Osteocyte (in vitro differentiated cells): Measurements from ENCODE around the gene CAMSAP1. TPM values are rescaled to one million over a fixed set of nuclear protein-coding genes. Genes with fewer than 3 reads are reported as not detected.

Experiments
- DNase-seq: peaks from one replicate; pipeline ENCODE4 v3.0.0; 2021; ENCODE audit warnings: mixed read lengths; ENCODE audit not compliant: unreplicated experiment; ENCODE audit errors: extremely low spot score
- H3K27ac Mint-ChIP-seq: one replicate; pipeline ENCODE4 v1.8.0; 2021; ENCODE audit warnings: mild to moderate bottlenecking, mixed read lengths; ENCODE audit not compliant: unreplicated experiment
- H3K27me3 Mint-ChIP-seq: one replicate; pipeline ENCODE4 v1.8.0; 2021; ENCODE audit warnings: mixed read lengths; ENCODE audit not compliant: unreplicated experiment
- H3K36me3 Mint-ChIP-seq: one replicate; pipeline ENCODE4 v1.8.0; 2021; ENCODE audit warnings: mixed read lengths; ENCODE audit not compliant: unreplicated experiment
- H3K4me1 Mint-ChIP-seq: one replicate; pipeline ENCODE4 v1.8.0; 2021; ENCODE audit warnings: mixed read lengths; ENCODE audit not compliant: unreplicated experiment
- H3K4me3 Mint-ChIP-seq: one replicate; pipeline ENCODE4 v1.8.0; 2021; ENCODE audit warnings: mild to moderate bottlenecking, moderate library complexity, mixed read lengths; ENCODE audit not compliant: unreplicated experiment
- H3K9me3 Mint-ChIP-seq: one replicate; pipeline ENCODE4 v1.8.0; 2021; ENCODE audit warnings: mixed read lengths; ENCODE audit not compliant: unreplicated experiment
- CTCF ChIP-seq: fragments of 200-600 bp; sonication (generic); IDR thresholded peaks from 2 replicates; pipeline ENCODE4 v1.5.0; 2021; ENCODE audit warnings: antibody characterized with exemption, mild to moderate bottlenecking, moderate library complexity
- total RNA-seq: library from RNA; stranded (reverse); gene quantifications from 2 replicates; pipeline ENCODE4 v1.2.1, GENCODE V29; 2021

CAMSAP1 gene
- total RNA-seq, 1 donor from 2014 or later, result 34.4 TPM

- Mint-ChIP-seq H3K4me3 (no peak overlapping the region), H3K9me3 (no peaks in the 10 kb centered on the region), H3K4me1 (peaks cover 2% of the 10 kb centered on the region), H3K36me3 (no peaks in the 10 kb centered on the region), H3K27me3 (no peaks in the 10 kb centered on the region), H3K27ac (no peak overlapping the region)
- no peak for DNase-seq
- TF ChIP-seq CTCF, result no peak
Observed at GRCh38 chr9:135793221-135794056, 113.9 kb downstream of the CAMSAP1 start.

GRCh38 chr9:135792268-135793128 is 114.8 kb downstream of the CAMSAP1 start:
- H3K4me1 Mint-ChIP-seq, result no peaks in the 10 kb centered on the region
- no peak overlapping the region for H3K4me3 Mint-ChIP-seq
- no peak for DNase-seq
- no peaks in the 10 kb centered on the region for H3K36me3 Mint-ChIP-seq
- no peaks in the 10 kb centered on the region for H3K9me3 Mint-ChIP-seq
- H3K27ac Mint-ChIP-seq, result no peak overlapping the region
- TF ChIP-seq CTCF, result no peak
- no peaks in the 10 kb centered on the region for H3K27me3 Mint-ChIP-seq

DNA sequence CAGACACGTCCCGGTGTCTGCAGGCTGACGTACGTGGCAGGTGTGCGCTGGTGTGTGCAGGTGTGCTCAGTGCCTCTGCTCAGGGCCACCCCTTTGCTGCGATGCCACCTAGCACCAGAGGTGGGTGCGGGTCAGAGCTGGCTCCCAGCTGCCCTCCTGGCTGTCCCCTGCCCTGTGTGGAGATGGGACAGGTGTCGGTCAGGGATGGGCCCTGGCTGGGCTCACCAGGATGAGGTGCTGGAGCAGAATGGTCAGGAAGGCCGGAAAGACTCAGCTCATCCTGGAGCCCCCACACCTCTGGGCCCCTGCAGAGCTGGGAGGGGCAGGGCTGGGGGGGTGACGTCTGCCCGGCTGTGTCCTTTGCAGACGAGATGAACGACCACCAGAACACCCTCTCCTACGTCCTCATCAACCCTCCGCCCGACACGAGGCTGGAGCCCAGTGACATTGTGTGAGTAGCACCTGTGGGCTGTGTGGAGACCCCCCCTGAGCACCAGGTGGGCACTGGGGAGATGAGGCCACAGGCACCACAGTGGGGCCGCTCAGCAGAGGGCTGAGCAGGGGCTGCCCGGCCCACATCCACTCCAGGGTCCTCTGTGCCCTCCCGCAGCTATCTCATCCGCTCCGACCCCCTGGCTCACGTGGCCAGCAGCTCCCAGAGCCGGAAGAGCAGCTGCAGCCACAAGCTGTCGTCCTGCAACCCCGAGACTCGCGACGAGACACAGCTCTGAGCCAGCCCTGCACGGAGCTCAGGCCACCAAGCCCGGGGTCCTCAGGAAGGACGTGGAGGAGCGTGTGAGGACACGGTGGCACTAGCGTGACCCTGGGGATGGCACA is 115.7 kb downstream of the CAMSAP1 start:
- H3K4me1 Mint-ChIP-seq, result no peaks in the 10 kb centered on the region
- no peaks in the 10 kb centered on the region for H3K9me3 Mint-ChIP-seq
- no peak for DNase-seq
- TF ChIP-seq CTCF, result no peak
- H3K36me3 Mint-ChIP-seq, result no peaks in the 10 kb centered on the region
- H3K4me3 Mint-ChIP-seq, result no peak overlapping the region
- no peak overlapping the region for H3K27ac Mint-ChIP-seq
- no peaks in the 10 kb centered on the region for H3K27me3 Mint-ChIP-seq

GRCh38 chr9:135790850-135791249 is 116.5 kb downstream of the CAMSAP1 start:
- H3K9me3 Mint-ChIP-seq, result no peaks in the 10 kb centered on the region
- H3K27ac Mint-ChIP-seq, result no peak overlapping the region
- no peak for TF ChIP-seq CTCF
- no peaks in the 10 kb centered on the region for H3K36me3 Mint-ChIP-seq
- no peak overlapping the region for H3K4me3 Mint-ChIP-seq
- no peak for DNase-seq
- no peaks in the 10 kb centered on the region for H3K4me1 Mint-ChIP-seq
- no peaks in the 10 kb centered on the region for H3K27me3 Mint-ChIP-seq
